NCI-H82 (cell line): ENCODE measurements around the gene SRL.
"Not testable (repeated sequence)": the region's sequence is repeated elsewhere in the genome, so short reads cannot be mapped to it uniquely, and the experiment has no call there.

ENCODE experiments used
- DNase-seq: peaks from one replicate; lab custom pipeline; 2025; lab: John Stamatoyannopoulos, UW

The SRL gene

DNA sequence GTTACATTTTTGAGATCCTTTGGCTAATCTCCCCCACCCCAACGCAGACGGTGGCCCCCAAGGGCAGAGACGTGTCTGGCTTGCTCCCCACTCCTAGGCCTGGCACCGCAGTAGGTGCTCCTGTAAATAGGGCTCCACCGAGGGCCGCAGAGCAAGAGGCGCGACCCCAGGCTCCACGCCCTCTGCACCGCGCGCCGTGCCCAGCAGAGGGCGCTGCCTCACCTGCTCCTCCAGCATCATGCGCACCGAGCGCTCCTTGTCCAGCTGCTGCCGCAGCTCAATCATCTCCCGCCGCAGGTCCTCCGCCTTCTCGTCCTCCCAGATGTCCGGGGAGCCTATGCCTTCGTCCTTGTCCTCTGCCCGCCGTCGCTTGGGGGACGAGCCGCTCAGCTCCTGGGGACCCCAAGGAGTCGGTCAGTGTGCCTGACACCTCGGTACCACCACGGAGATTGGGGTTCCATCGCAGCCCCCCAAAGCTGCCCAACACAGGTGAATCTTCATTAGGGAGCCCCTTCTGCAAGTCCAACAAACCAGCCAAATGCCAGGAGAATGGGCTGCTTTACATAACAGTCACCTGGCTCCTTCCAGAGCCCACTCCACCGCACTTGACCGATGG lies 19.8 kb upstream of the SRL start:
- DNase-seq, result peak; percentile 75

- DNase-seq, result no peak
Observed at GRCh38 chr16:4260360-4260759, 18.5 kb upstream of the SRL start.

DNA sequence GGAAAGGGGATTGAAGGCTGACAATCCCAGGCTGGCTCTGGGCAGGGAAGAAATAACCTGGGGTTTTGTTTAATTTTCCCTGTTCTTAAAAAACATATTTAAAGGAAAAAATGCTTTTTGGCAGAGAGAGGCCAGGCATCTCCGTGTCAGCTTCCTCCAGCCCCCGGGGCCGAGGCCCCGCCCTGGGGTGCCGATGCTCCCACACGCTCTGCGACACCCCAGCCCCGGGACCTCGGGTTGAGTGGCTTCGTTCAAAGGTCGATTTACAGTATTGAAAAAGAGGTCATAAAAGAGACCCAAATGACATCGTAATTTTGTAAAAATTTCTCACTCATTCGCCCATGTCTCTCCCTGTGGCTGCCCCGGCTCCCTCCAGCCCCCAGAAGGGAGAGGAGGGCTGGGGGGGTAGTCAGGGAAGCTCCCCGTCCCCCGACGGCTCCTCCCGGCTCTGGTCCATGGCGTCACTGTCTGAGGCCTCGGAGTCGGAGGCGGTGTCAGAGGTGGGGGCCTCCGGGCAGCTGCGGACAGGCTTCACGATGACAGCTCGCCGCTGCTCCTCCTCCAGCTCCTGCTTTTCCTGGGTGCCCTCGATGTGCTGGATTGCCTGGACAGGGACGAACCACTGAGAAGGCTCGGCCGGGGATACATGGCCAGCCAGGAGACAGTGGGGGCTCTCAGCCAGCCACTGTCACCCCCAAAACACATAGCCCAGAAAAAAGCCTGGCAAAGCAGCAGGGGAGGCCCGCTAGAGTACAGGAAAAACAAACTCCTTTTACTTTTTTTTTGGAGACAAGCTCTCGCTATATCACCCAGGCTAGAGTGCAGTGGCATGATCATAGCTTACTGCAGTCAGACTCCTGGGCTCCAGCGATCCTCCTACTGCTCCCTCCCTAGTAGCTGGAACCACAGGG lies 16.0 kb upstream of the SRL start:
- no peak for DNase-seq

- DNase-seq, result peak; percentile 100
Observed at GRCh38 chr16:4253394-4254150, 11.7 kb upstream of the SRL start.

DNA sequence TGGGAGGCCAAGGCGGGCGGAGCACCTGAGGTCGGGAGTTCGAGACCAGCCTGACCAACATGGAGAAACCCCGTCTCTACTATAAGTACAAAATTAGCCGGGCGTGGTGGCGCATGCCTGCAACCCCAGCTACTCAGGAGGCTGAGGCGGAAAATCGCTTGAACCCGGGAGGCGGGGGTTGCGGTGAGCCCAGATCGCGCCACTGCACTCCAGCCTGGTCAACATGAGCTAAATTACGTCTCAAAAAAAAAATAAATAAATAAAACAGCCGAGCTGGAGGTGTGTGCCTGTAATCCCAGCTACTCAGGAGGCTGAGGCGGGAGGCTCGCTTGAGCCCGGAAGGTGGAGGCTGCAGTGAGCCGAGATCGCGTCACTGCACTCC lies 11.1 kb upstream of the SRL start:
- not testable (repeated sequence) for DNase-seq

- DNase-seq, result no peak
Observed at GRCh38 chr16:4249530-4250308, 7.8 kb upstream of the SRL start.

DNA sequence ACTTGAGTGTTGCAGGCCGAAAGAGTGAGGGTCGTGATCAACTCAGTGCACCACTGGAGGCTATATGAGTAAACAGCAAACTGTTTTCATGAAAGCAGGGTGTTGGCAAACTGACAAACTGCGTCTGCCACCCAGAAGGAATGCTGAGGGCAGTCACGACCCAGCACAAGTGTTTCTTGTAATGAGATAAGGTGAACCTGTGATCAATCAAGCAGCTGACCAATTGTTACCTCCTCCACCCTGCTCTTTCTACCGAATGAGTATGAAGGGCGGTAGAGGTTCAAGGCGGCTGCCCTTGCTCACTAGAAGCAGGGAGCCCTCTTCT lies 5.5 kb upstream of the SRL start:
- DNase-seq, result no peak

GRCh38 chr16:4246777-4247459 lies 5.0 kb upstream of the SRL start:
- no peak for DNase-seq

DNA sequence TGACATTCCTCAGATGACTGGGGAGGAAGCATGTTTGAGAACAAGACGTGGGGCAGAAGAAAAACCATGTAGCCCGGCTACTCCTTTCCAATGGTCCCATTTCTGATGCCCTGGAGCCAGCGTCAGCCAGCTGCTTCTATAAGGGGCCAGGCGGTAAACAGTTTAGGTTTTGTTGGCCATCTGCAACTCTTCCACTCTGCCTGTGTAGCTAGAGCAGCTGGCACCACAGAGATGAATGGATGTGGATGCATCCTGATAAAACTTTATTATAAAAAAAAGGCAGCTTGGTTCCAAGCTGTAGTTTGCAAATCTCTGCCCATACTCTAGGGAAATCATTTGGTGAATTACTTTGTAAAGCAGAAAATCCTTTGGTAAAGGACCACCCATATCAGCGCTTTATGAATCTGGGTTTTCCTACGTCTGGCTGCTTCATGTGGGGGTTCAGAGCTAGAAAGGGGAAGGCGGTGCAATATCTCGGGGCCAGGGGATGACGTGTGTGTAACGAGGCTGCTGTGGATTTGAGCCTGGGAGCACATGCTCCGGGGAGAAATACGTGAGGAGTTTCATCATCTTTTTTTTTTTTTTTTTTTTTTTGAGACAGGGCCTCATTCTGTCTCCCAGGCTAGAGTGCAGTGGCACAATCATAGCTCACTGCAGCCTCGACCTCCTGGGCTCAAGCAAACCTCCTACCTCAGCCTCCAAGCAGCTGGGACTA lies 3.4 kb upstream of the SRL start:
- DNase-seq, result peak; percentile 77

DNA sequence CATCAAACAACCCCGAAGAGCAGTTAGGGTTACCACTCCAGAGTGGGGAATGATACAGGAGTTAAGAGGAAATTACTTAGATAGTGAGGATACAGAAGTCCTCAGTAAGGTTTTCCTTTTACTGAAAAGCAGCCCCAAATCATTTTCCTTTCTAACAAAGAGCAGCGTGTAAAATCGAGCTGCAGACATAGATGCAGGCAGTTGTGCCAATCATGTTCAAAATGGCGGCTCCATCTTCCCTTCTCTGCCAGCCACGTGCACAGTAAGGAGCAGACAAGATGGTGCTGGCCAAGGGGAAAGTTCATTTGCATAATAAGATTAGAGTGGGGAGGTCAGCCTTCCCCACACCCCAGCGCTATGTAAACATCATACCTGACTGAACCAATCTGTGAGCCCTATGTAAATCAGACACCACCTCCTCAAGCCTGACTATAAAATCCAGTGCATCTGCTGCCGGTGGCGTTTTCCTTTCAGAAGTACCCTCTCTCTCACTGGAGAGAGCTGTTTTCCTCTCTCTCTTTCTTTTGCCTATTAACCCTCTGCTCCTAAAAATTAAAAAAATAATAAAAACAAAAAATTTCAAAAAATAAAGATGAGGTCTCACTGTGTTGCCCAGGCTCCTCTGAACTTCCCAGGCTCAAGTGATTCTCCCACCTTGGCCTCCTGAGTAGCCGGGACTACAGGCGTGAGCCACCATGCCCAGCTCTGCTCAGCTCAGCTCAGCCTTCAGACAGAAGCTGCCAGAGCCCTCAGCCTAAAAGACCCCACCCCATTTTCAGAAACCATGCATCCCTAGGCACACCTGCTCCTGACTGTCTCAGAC lies 2.6 kb upstream of the SRL start:
- peak; percentile 99 for DNase-seq

DNA sequence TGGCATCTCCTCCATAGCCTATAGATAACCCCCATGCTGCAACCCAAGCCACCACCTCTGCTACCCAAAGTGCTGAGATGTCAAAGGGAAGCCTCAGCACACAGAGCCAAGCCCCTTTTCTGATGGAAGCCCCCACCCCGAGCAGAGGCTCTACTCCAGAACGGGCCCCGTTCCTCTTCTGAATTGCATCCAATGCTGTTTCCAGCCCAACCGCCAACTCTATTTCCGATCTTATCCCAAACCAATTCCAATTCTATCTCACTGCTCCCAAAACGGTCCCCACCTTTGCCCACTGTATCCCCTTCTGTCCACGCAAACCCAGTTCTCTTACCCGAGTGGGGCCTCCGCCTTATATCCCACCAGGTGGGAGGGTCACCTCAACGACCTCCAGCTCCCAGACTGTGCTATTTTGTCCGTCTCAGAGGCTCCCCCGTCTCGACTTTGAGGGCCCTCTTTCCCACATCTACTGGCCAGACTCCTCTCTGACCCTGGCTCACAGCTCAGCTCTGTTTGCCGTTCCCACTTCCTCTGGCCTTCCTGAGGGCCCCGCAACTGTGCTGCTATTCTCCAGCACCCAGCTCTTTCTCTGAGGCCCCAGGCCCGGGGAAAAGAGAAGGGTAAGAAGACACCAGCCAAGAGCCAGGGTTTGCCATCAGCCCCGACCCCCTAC lies 487 bp downstream of the SRL start:
- DNase-seq, result peak; percentile 52

DNA sequence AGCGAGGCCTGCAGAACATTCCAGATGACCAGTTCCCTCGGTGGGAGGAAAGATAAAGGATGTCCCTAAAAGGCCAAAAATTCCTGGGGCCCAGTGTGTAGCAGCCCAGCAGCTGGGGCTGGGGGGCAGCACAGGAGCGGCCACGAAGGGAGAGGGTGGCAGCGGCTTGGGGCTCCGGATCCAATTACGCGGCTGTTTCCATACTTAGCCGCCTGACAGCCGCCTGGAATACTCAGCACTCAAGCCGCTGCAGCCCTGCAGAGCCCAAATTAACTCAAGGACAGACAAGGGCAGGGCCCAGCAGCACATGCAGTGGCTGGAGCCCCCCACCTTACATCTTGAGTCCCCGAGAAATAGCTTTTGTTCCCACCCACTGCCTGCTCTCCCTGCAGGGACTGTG lies 1.3 kb downstream of the SRL start:
- DNase-seq, result peak; percentile 89

GRCh38 chr16:4239682-4240175 lies 2.2 kb downstream of the SRL start:
- no peak for DNase-seq

DNA sequence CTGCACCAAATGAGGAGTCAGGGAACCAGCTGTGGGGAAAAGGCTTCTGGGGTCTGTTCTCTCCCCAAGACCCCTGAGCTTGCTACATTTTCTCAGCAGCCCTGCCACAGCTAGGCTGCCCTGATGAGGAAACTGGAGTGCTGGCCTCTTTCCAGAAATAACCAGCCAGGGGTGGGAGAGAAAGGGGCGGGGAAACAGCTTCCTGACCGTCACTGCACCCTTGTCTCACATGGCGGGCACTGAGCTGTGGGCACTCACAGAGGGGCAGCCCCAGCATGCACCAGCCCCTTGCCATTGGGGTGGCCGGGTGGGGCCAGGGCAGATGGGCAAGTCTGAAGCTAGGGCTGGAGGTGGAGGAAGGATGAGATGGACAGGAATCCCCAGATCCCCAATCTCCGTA lies 2.9 kb downstream of the SRL start:
- no peak for DNase-seq

GRCh38 chr16:4233431-4233830 lies 8.4 kb downstream of the SRL start:
- DNase-seq, result no peak

DNA sequence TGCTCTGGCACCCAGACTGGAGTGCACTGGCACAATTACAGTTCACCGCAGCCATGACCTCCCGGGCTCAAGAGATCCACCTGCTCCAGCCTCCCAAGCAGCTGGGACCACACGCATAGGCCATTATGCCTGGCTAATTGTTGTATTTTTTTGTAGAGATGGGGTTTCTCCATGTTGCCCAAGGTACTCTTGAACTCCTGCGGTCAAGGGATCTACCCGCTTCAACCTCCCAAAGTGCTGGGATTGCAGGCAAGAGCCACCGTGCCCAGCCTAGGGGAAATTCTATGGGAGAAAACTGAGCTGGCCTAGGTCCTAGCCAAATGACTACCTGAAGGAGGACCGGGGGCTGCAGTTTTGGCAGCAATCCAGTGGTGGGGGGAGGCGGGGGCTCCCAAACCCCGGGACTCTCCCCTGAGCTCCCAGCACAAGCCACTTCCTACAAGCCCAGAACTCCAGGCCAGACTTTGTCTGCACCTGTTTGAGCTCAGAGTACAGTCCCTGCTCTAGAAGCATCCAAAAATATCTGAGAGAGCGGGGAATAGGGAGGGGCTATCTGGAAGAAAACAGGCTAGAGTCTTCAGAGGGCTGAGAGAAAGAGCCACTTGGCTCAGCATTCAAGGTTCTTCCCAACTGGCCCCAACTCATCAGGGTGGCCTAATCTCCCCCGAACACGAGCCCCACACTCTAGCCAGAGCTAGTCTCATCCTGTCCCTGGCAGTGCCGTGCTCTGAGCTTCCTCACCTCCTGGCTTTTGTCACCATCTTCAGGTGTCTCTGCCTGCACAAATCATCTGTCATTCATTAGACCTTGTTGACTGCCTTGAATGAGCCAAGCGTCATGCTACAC lies 9.1 kb downstream of the SRL start:
- no peak for DNase-seq

DNA sequence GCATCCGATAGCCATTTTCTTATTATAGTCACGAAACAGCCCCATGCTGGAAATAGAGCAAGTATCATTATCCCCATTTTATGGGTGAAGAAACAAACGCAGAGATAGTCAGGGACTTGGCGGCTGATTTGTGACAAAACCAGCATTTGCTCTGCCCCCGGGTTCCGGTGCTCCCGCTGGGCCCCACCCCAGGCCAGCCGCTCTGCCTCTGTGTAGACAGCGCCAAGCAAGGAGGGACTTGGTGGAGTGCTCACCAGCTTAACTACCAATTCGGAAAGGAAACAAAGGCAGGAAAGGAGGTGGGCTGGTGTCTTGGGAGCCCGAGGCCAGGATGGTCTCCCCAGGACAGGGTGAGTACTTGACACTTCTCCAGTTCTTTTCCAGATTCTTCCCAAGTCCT lies 10.0 kb downstream of the SRL start:
- no peak for DNase-seq

- DNase-seq, result no peak
Observed at GRCh38 chr16:4231367-4231766, 10.5 kb downstream of the SRL start.

DNA sequence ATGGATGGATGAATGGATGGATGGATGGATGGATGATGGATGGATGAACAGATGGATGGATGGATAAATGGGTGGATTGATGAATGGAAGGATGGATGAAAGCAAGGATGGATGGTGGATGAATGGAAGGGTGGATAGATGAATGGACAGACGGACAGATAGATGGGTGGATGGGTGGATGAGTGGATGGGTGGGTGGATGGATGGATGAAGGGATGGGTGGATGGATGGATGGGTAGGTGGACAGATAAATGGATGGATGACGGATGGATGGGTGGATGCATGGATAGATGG lies 14.9 kb downstream of the SRL start:
- DNase-seq, result no peak
